SIG-M5 (cell line): ENCODE data around the gene MYBPC3.
"Not testable (repeated sequence)": the region's sequence is repeated elsewhere in the genome, so short reads cannot be mapped to it uniquely, and the experiment has no call there.

Source experiments
- DNase-seq: peaks from one replicate; lab custom pipeline; 2025; lab: John Stamatoyannopoulos, UW

The MYBPC3 gene

DNA sequence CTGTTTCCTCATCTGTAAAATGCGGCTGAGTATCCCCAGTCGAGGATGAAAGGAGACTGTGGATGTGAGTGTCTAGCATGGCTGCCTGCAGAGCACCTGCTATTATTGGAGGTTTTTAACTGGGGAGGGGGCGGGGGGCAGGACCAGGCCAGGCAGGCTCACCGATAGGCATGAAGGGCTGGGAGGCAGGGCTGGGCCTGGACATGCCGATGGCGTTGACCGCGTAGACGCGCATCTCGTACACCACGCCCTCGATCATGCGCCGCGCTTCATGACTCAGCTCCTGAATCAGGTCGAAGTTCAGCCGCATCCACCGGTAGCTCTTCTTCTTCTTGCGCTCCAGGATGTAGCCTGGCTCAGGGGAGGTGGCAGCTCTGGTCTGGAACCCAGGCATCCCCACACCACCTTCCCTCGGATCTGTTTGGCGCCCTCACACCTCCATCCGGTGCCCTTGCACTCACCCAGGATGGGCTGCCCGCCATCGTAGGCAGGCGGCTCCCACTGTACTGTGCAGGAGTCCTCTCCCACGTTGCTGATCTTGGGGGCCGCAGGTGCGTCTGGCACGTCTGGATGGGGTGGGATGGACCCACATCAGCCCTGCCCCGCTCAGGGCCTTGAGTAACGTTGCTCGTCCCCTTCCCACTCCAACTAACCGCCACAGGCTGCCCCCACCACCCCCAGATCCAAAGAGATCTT lies 15.1 kb downstream of the MYBPC3 start:
- DNase-seq, result no peak

DNA sequence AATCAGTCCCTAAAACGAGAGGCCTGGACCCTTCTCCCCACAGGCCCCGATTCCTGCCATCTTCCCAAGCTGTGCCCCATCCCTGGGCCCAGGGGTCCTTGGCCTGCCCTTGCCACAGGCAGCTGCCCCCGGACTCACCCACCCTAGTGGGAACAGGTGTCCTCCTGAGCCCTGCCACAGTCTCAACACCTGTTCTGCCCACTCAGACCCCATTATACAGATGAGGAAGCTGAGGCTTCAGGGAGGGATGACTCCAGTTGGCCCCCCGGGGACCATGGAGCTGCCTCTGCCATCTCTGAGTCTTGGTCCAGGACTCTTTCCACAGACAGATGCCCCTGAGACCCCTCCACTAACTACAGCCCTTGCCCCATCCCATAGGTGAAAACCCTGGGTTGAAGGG lies 15.9 kb downstream of the MYBPC3 start:
- no peak for DNase-seq

DNA sequence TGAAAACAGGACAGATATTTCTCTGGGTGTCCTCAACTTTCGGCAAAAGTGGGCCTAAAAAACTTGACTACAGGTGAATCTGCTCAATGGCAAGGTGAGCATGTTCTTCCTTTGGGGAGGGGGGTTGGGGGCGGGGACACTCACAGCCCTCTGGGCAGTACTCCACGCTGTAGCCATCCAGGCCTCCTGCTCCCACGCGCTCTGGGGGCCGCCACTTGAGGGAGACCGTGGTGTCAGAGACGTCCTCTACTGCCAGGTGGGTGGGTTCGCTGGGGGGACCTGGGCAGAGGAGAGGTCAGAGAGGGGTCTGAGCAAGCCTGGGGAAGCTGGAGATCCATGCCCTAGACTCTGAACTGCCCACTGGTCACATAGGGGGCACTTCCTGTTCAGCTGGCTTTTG lies 16.8 kb downstream of the MYBPC3 start:
- no peak for DNase-seq

DNA sequence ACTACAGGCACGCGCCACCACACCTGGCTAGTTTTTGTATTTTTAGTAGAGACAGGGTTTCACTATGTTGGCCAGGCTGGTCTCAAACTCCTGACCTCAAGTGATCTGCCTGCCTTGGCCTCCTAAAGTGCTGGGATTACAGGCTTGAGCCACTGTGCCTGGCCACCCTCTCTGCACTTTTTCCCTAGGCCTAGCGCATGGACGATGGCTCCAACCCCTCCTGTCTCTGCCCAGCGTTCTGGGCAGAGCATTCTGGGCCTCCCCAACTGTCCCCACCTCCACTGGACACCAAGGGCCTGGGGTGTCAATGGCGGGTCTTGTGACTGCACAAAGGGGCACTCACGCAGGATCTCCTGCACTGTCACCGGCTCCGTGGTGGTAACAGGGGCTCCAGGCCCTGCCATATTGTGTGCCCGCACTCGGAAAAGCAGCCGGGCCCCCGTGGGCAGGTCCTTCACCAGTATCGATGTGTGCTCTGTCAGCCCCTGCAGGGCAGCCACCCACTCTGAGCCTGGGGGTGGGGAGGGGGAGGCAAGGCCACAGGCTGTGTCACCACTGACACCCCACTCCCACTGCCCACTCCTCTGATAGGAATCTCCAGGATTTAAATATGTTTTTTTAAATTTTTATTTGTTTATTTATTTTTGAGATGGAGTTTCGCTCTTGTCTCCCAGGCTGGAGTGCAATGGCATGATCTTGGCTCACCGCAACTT lies 17.6 kb downstream of the MYBPC3 start:
- not testable (repeated sequence) for DNase-seq

DNA sequence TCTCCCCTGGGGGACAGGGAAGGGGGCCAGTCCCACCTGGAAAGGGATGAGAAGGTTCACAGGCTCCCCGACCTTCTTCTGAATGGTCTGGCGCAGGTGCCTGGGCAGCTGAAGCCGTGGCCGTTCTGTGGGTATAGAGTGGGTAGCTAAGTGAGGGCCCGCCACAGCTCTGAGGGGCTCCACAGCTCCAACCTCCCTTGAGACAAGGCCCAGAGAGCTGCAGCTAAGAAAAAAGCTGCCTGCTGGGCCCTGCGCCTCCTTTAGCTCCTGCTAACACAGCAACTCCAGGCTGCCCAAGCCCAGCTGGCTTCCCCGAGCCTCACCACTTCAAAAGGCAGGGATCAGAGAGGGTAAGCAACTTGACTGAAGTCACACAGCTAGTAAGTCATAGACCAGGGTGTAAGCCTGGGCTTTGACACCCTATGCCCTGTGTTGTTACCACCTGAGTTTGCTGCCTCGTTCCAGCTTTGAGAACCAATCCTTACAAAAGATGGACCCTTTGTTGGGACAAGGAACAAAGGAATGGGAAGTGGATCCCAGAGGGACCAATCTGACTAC lies 18.5 kb downstream of the MYBPC3 start:
- no peak for DNase-seq

DNA sequence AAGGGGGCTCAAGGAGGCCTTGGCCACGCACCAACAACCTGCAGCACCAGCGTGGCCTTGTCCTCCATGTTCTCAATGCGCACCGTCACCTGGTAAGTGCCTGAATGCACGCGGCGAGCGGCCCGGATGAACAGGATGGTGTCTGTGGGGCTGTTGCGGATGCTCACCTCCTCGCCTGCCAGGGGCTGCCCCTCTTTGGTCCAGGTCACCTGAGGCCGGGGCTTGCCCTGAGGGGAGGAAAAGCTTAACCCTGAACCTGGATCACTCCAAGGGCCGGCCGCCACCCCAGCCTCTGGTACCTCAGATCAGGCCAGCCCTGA lies 19.0 kb downstream of the MYBPC3 start:
- DNase-seq, result no peak

DNA sequence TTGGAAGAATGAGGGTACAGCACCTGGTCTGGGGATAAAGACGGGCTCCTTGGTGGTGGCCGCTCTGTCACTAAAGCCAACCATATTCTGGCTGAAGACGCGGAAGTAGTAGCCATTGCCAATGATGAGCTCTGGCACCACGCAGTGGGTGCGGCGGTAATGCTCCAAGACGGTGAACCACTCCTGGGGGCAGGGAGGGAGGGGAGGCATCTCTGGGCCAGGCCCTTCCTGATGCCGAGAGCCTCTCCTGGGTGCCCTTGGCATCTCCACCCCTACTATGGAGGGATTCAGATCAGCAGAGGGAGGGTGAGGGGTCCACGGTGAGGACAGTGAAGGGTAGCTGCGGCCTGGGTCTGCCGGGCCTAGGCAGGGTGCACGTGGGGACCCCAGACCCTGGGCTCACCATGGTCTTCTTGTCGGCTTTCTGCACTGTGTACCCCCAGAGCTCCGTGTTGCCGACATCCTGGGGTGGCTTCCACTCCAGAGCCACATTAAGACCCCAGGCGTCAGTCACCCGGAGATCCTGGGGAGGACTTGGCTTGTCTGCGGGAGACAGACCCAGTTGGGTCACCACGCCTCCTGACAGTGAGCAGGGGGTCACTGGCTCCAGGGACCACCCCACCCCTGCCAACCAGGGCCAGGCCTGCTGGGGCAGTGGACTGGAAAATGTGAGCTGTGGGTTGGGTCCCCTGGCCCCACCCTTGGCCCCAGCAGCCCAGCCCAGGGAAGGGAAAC lies 19.5 kb downstream of the MYBPC3 start:
- DNase-seq, result no peak

DNA sequence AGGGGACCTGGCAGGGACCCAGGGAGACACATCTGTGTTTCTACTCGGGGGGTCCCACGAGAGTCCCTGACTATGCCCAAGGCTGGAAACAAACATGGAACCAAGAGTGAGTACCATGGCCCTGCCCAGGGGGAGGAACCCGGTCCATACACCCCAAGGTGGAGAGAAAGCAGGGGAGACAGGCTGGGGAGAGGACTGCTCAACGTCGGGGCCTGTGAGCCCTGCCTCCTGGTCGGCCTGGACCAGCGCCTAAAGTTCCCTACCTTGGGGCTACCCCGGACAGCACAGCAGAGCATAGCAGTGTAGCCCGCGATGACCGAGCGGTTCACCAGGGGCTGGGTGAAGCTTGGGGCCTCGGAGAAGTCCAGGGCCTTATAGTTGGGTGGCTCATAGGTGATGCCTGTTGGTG lies 20.2 kb downstream of the MYBPC3 start:
- no peak for DNase-seq

DNA sequence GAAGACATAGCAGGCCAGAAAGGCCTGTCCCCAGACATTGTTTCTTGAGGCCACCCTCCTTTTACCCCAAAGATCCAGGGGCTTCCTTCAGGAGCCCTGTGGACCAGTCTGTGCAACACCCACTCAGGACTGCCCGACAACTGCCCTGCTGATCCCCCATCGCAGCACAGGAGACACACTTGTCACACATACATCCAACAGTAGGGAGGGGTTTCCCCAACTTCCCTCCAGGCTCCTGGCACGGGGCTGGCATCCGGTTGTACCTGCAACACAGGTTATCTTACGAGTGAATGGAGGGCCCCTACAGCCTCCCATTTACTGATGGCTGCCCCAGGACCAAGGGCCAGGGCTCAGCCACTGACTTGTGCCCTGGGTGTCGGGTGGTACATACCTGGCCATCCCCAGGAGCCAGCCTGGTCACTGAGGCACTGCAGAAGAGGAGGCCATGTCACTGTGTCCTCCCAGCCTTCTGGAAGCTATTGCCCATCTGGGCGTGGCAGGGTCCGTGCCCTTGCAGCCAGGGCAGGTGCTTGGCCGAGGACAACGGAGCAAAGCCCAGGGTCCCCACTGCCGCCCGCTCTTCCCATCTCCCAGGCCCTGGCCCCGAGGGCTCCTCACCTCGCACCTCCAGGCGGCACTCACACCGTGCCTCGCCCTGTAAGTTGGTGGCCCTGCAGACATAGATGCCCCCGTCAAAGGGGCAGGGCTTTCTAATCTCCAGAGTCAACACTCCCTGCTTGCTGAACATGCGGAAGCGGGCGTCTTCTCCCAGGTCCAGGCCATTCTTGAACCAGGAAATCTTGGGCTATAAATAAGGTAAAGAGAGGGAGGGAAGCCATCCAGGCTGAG lies 20.8 kb downstream of the MYBPC3 start:
- DNase-seq, result no peak

DNA sequence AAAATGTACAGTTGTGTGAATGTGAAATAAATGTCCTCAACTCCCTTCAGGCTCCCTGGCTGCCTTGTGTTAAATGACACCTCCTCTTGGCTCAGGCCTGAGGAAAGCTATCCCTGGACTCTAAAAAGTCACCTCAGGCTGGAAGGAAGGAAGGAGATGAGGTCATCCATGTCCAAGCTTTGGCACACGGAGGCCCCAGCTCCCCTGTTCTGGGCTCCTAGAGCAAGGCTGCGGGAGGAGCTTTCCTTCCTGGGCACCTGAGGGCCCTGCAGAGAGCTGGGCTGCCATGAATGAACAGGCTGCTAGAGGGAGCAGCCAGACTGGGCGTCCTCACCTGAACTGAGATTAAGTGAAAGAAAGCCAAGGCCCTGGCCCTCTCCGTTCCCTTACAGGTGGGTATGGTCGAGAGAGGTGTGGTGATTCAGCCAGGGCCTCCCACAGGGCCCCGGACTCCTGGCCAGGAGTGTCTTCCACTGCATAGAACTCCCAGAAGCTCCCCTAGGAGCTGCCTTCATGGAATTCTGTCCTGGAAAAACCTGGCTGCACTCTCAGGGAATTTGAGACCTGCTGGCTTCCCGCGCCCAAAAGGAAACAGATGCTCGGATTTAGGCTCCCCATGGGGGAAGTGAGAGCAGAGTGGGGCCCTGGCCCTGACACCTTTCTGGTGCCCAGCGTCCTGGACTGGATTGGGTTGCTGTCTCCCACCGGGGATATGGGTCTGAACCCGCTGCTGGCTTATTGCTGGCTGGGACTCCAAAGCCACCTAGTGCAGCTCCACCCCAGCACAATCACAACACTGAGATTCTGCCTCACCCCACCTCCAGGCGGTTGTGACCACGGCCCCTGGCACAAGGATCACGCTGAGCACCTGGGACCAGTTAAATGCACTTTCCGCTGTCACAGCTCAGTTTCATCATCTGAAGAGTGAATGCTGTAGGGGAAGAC lies 22.2 kb downstream of the MYBPC3 start:
- no peak for DNase-seq

DNA sequence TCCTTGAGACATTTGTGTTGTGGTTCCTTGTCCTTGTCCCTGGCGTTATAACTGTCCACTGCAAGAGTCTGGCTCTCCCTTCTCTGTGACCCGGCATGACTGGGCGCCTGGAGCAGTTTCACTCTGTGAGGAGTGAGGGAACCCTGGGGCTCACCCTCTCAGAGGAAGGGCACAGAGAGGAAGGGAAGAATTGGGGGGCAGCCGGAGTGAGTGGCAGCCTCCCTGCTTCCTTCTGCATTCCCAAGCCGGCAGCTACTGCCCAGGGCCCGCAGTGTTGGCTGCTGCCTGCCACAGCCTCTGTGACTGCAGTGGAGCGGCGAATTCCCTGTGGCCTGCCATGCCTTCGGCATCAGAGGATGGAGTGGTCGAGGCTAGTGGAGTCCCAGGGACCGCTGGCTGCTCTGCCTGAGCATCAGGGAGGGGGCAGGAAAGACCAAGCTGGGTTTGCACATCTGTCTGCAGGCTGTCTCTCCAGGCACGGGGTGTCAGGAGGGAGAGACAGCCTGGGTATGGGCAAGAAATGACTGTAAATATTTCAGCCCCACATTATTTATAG lies 23.0 kb downstream of the MYBPC3 start:
- DNase-seq, result no peak

DNA sequence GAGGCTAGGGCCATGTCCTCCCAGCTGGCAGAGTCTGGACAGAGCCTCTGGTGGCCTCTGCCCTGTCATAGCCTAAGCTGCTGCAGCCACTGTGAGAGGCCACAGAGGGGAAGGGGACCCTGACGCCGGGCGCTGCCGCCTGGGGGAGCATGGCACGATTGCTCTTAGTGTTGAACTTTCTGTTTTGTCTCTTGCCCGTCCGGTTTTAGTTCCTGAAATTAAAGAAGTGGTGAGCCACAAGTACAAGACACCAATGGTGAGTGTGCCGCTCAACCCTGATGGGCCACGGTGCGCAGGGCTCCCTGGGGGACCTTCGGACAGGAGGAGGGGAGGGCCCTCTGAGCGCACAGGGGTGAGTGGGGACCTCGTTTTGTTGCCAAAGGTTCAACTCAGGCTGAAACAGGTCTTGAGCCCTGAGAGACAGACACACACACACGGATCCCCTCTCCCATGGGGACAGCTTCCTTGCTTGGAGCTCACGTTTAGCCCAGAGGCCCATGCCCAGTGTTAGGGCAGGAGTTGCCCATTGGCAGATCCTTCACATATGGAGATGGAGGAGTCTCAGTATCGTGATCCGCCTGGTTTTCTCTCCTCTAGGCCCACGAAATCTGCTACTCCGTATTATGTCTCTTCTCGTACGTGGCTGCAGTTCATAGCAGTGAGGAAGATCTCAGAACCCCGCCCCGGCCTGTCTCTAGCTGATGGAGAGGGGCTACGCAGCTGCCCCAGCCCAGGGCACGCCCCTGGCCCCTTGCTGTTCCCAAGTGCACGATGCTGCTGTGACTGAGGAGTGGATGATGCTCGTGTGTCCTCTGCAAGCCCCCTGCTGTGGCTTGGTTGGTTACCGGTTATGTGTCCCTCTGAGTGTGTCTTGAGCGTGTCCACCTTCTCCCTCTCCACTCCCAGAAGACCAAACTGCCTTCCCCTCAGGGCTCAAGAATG lies 23.8 kb downstream of the MYBPC3 start:
- no peak for DNase-seq

DNA sequence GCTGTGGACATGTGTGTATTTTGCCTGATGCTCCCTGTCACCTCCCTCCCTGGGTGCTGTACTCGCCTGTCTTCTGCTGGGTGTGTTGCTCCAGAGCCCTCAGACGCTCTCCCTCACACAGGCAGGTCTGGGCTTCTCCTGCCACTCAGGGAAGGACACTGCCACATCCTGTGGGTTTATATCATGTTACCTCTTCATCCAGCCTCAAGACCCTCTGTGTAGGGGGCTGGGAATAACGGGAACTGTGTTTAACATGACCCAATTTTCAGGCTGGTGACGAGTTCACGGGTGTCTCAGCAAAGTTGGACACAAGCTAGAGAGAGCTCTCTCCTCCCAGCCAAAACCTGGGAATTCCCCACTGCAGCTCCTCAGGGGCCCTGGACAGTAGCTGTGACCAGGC lies 24.6 kb downstream of the MYBPC3 start:
- DNase-seq, result no peak

DNA sequence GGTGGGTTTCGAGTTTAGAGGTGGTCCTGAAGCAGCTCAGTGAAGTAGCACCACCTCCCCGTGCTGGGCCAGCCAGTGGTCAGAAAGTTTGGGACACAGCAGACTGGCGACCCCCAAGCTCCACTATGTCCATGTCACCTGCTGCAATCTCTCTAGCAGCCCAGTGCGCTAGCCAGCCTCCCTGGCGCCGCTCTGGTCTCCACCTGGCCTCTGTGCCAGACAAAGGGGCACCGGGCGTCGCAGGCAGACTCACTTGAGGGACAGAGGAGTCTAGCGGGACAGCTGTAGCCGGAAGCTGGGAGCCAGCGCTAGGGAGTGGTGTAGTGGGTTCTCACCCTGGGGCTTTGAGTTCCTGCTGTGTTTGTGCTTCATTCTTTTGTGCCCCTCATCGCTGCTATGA lies 25.5 kb downstream of the MYBPC3 start:
- DNase-seq, result no peak

DNA sequence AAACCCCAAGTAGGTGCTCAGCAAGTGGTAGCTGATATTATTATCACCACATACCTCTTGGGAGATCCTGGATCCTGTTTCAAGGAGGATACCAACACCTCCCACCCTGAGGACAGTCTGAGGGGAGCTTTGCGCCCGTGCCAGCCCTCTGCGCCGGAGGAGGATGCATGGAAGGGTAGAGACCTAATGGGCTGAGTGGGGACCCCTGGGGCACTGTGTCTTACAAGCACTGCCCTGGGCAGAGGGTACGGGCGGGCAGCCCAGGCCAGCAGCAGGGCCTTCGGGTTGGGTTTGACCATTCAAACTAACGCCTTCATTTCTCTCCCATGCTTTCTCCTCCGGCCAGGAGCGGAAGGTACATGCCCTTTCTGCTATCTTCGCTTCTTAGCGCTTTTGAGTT lies 26.3 kb downstream of the MYBPC3 start:
- DNase-seq, result no peak

DNA sequence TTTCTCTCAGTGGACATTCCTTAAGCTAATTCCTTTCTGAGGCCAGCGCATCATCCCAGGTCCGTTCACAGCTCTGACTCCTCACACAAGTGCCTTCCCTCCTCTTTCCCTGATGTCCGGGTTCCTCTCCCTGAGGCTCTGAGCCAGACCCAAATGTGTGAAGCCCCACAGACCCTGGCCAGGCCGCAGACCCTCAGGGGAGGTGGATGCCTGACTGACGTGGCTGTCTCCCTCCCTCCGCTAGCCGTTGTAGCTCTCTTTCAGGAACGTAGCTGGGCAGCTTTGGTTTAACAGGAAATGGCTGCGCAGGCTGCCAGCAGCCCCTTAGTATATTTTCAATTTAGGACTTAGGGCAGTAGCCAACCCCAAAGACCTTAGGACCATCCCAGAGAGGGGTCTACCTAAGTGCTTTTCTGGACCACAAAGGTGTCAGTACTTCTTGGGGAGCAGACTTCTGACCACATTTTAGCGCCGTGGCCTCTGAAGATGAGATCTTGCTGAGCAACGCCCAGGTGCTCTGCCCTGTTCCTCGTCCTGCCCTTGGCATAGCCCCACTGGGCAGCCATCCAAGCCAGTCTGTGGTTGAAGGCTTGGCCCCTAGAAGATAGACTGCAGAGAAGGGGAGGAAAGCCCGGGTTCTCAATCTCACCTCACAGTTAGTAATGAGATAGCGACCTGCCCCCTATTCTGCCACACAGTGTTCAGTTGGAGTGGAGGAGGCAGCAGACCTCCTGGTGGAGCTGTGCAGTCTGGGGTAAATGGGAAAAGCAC lies 27.0 kb downstream of the MYBPC3 start:
- DNase-seq, result no peak

DNA sequence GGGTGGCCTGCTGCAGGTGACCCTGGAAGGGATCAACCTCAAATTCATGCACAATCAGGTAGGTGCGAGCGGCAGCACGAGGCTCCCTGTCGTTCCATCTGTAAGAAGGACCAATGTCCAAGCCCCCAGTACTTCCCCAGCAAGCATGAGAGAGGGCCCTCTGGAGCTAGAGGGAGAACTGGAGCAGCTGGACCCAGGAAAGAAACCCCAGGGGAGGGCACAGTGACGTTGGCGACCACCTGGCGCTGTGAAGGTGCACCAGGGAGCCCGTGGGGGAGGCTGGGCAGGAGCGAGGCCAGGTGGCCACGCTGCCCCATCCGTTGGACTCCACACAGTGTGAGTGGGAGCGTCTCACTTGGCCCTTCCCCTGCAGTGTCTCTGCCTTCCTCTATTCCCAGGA lies 28.0 kb downstream of the MYBPC3 start:
- no peak for DNase-seq

DNA sequence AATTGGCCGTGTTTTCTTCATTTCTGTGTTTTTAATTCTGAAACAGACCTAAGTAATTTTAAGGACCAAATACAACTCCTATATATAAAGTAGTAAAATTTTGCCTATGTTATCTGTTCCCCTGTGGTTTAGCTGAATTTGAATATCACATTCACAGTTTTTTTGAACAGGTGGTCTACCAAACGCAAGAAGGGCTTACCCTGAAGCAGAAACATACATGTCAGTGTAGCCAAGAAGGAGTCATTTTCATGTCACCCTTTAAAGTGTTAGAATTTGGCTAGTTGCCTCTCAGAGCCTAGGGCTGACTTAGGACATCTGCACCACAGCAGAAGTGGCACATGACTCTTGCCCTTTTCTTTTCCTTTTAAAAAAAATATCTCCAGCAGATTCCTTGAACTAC lies 34.3 kb downstream of the MYBPC3 start:
- DNase-seq, result no peak
